Measurements from ENCODE around the gene HDAC4. TPM values are rescaled to one million over a fixed set of nuclear protein-coding genes. Genes with fewer than 3 reads are reported as not detected.

Gene HDAC4
- total and polyA plus RNA-seq, 9 donors: 10.1 to 17.6 (median 13.3) TPM

- peaks cover 47% of the 10 kb centered on the region for H3K4me1 ChIP-seq (ENCODE audit: control insufficient read depth, insufficient read depth, low read length)
- no peak overlapping the region for H3K4me3 ChIP-seq (ENCODE audit: low read length)
- H3K36me3 ChIP-seq (ENCODE audit: control insufficient read depth, insufficient read depth, low read length): peaks cover 2% of the 10 kb centered on the region
- DNase-seq: no peak
- no peaks in the 10 kb centered on the region for H3K9me3 ChIP-seq (replicated peaks; ENCODE audit: control insufficient read depth, low read depth, low read length)
- H3K27ac ChIP-seq (ENCODE audit: low read length): no peak overlapping the region
- no peaks in the 10 kb centered on the region for H3K27me3 ChIP-seq (ENCODE audit: control insufficient read depth, insufficient read depth, low read length)
- 61% methylated on average over 6 of the region's 9 CpGs for WGBS (ENCODE audit: insufficient coverage)
Observed at GRCh38 chr2:239251971-239252370, 148.8 kb downstream of the HDAC4 start.

- H3K36me3 ChIP-seq (ENCODE audit: control insufficient read depth, insufficient read depth, low read length): peaks cover 2% of the 10 kb centered on the region
- no peaks in the 10 kb centered on the region for H3K27me3 ChIP-seq (ENCODE audit: control insufficient read depth, insufficient read depth, low read length)
- no peak for DNase-seq
- H3K27ac ChIP-seq (ENCODE audit: low read length): peak overlapping the region; percentile 65
- no peaks in the 10 kb centered on the region for H3K9me3 ChIP-seq (replicated peaks; ENCODE audit: control insufficient read depth, low read depth, low read length)
- peaks cover 54% of the 10 kb centered on the region for H3K4me1 ChIP-seq (ENCODE audit: control insufficient read depth, insufficient read depth, low read length)
- 80% methylated on average over 30 of the region's 30 CpGs for WGBS (ENCODE audit: insufficient coverage)
- H3K4me3 ChIP-seq (ENCODE audit: low read length): no peak overlapping the region
Observed at GRCh38 chr2:239250216-239251081, 150.4 kb downstream of the HDAC4 start.

GRCh38 chr2:239249776-239250175 is 151.0 kb downstream of the HDAC4 start:
- peak; percentile 94 for DNase-seq
- H3K36me3 ChIP-seq (ENCODE audit: control insufficient read depth, insufficient read depth, low read length): peaks cover 2% of the 10 kb centered on the region
- H3K27me3 ChIP-seq (ENCODE audit: control insufficient read depth, insufficient read depth, low read length): no peaks in the 10 kb centered on the region
- 15% methylated on average over 17 of the region's 17 CpGs for WGBS (ENCODE audit: insufficient coverage)
- H3K9me3 ChIP-seq (replicated peaks; ENCODE audit: control insufficient read depth, low read depth, low read length): no peaks in the 10 kb centered on the region
- H3K27ac ChIP-seq (ENCODE audit: low read length): peak overlapping the region; percentile 69
- peaks cover 55% of the 10 kb centered on the region for H3K4me1 ChIP-seq (ENCODE audit: control insufficient read depth, insufficient read depth, low read length)
- H3K4me3 ChIP-seq (ENCODE audit: low read length): no peak overlapping the region

- no peak for DNase-seq
- Histone ChIP-seq H3K27me3 (ENCODE audit: control insufficient read depth, insufficient read depth, low read length) (no peaks in the 10 kb centered on the region), H3K4me1 (ENCODE audit: control insufficient read depth, insufficient read depth, low read length) (peaks cover 58% of the 10 kb centered on the region), H3K36me3 (ENCODE audit: control insufficient read depth, insufficient read depth, low read length) (peaks cover 2% of the 10 kb centered on the region), H3K4me3 (ENCODE audit: low read length) (no peak overlapping the region), H3K9me3 (replicated peaks; ENCODE audit: control insufficient read depth, low read depth, low read length) (no peaks in the 10 kb centered on the region), H3K27ac (ENCODE audit: low read length) (peak overlapping the region; percentile 69)
- 84% methylated on average over 11 of the region's 17 CpGs for WGBS (ENCODE audit: insufficient coverage)
Observed at GRCh38 chr2:239249048-239249447, 151.8 kb downstream of the HDAC4 start.

- peaks cover 2% of the 10 kb centered on the region for H3K36me3 ChIP-seq (ENCODE audit: control insufficient read depth, insufficient read depth, low read length)
- 92% methylated on average over 19 of the region's 31 CpGs for WGBS (ENCODE audit: insufficient coverage)
- peaks cover 50% of the 10 kb centered on the region for H3K4me1 ChIP-seq (ENCODE audit: control insufficient read depth, insufficient read depth, low read length)
- H3K27me3 ChIP-seq (ENCODE audit: control insufficient read depth, insufficient read depth, low read length): no peaks in the 10 kb centered on the region
- no peak for DNase-seq
- H3K27ac ChIP-seq (ENCODE audit: low read length): no peak overlapping the region
- no peak overlapping the region for H3K4me3 ChIP-seq (ENCODE audit: low read length)
- H3K9me3 ChIP-seq (replicated peaks; ENCODE audit: control insufficient read depth, low read depth, low read length): no peaks in the 10 kb centered on the region
Observed at GRCh38 chr2:239247401-239248245, 153.2 kb downstream of the HDAC4 start.

GRCh38 chr2:239246723-239247122 is 154.1 kb downstream of the HDAC4 start:
- no peaks in the 10 kb centered on the region for H3K27me3 ChIP-seq (ENCODE audit: control insufficient read depth, insufficient read depth, low read length)
- no peak for DNase-seq
- H3K9me3 ChIP-seq (replicated peaks; ENCODE audit: control insufficient read depth, low read depth, low read length): no peaks in the 10 kb centered on the region
- 49% methylated on average over 7 of the region's 11 CpGs for WGBS (ENCODE audit: insufficient coverage)
- H3K4me1 ChIP-seq (ENCODE audit: control insufficient read depth, insufficient read depth, low read length): peaks cover 42% of the 10 kb centered on the region
- H3K4me3 ChIP-seq (ENCODE audit: low read length): no peak overlapping the region
- peaks cover 2% of the 10 kb centered on the region for H3K36me3 ChIP-seq (ENCODE audit: control insufficient read depth, insufficient read depth, low read length)
- no peak overlapping the region for H3K27ac ChIP-seq (ENCODE audit: low read length)

GRCh38 chr2:239245872-239246721 is 154.7 kb downstream of the HDAC4 start:
- H3K27me3 ChIP-seq (ENCODE audit: control insufficient read depth, insufficient read depth, low read length): no peaks in the 10 kb centered on the region
- no peaks in the 10 kb centered on the region for H3K9me3 ChIP-seq (replicated peaks; ENCODE audit: control insufficient read depth, low read depth, low read length)
- no peak overlapping the region for H3K27ac ChIP-seq (ENCODE audit: low read length)
- 50% methylated on average over 35 of the region's 41 CpGs for WGBS (ENCODE audit: insufficient coverage)
- H3K4me3 ChIP-seq (ENCODE audit: low read length): no peak overlapping the region
- H3K4me1 ChIP-seq (ENCODE audit: control insufficient read depth, insufficient read depth, low read length): peaks cover 38% of the 10 kb centered on the region
- no peak for DNase-seq
- peaks cover 2% of the 10 kb centered on the region for H3K36me3 ChIP-seq (ENCODE audit: control insufficient read depth, insufficient read depth, low read length)

- WGBS (ENCODE audit: insufficient coverage): 56% methylated on average over 2 of the region's 5 CpGs
- H3K4me1 ChIP-seq (ENCODE audit: control insufficient read depth, insufficient read depth, low read length): peaks cover 44% of the 10 kb centered on the region
Observed at GRCh38 chr2:239245107-239245506, 155.7 kb downstream of the HDAC4 start.

GRCh38 chr2:239244625-239245024 is 156.2 kb downstream of the HDAC4 start:
- 100% methylated on average over 2 of the region's 5 CpGs for WGBS (ENCODE audit: insufficient coverage)

More at GRCh38 chr2:239245107-239245506, 155.7 kb downstream of the HDAC4 start:
- peak overlapping the region; percentile 2 for H3K27ac ChIP-seq (ENCODE audit: low read length)
- DNase-seq: no peak
- H3K9me3 ChIP-seq (replicated peaks; ENCODE audit: control insufficient read depth, low read depth, low read length): no peaks in the 10 kb centered on the region
- no peak overlapping the region for H3K4me3 ChIP-seq (ENCODE audit: low read length)
- H3K36me3 ChIP-seq (ENCODE audit: control insufficient read depth, insufficient read depth, low read length): no peaks in the 10 kb centered on the region
- H3K27me3 ChIP-seq (ENCODE audit: control insufficient read depth, insufficient read depth, low read length): no peaks in the 10 kb centered on the region

More at GRCh38 chr2:239244625-239245024, 156.2 kb downstream of the HDAC4 start:
- H3K36me3 ChIP-seq (ENCODE audit: control insufficient read depth, insufficient read depth, low read length): no peaks in the 10 kb centered on the region
- H3K9me3 ChIP-seq (replicated peaks; ENCODE audit: control insufficient read depth, low read depth, low read length): no peaks in the 10 kb centered on the region
- DNase-seq: no peak
- peaks cover 45% of the 10 kb centered on the region for H3K4me1 ChIP-seq (ENCODE audit: control insufficient read depth, insufficient read depth, low read length)
- H3K27ac ChIP-seq (ENCODE audit: low read length): no peak overlapping the region
- no peaks in the 10 kb centered on the region for H3K27me3 ChIP-seq (ENCODE audit: control insufficient read depth, insufficient read depth, low read length)
- H3K4me3 ChIP-seq (ENCODE audit: low read length): no peak overlapping the region

Measured in muscle of leg (tissue), 11 donors.